ENCODE results near the gene SPATA24. TPM values are rescaled to one million over a fixed set of nuclear protein-coding genes. Genes with fewer than 3 reads are reported as not detected.

SPATA24 gene
- total and polyA plus RNA-seq, 2 of the 13 experiments (the other 11 are each of a cell fraction or from before 2014, with no cell fraction given): 6.0 to 11.1 TPM

- no peak for TF ChIP-seq ZNF572 (CRISPR knock-in tag; IDR thresholded peaks at IDR 0.05)
- TF ChIP-seq JARID2 (CRISPR knock-in tag; IDR thresholded peaks at IDR 0.05; ENCODE audit: insufficient replicate concordance): no peak
- TF ChIP-seq KLF9 (CRISPR knock-in tag; IDR thresholded peaks at IDR 0.05; ENCODE audit: low read depth): no peak
- peak; percentile 62 for TF ChIP-seq ASH2L (IDR thresholded peaks at IDR 0.05; ENCODE audit: insufficient read length, low read depth, low read length)
- peak; percentile 98 for TF ChIP-seq IRF2 (CRISPR knock-in tag; IDR thresholded peaks at IDR 0.05)
- TF ChIP-seq ZNF570 (CRISPR knock-in tag; IDR thresholded peaks at IDR 0.05; ENCODE audit: borderline replicate concordance): no peak
- TF ChIP-seq KMT2B (CRISPR knock-in tag; IDR thresholded peaks at IDR 0.05): peak; percentile 80
- no peak for TF ChIP-seq CAMTA2 (CRISPR knock-in tag; IDR thresholded peaks at IDR 0.05; ENCODE audit: borderline replicate concordance)
- no peak for TF ChIP-seq NR0B2 (CRISPR knock-in tag; IDR thresholded peaks at IDR 0.05)
- no peak for TF ChIP-seq GABPA (IDR thresholded peaks at IDR 0.05; ENCODE audit: low read depth, low read length)
- no peak; the same call in 1 of the 2 replicates for TF ChIP-seq GABPA (CRISPR knock-in tag; IDR thresholded peaks at IDR 0.05; ENCODE audit: low read depth)
- TF ChIP-seq ZNF879 (CRISPR knock-in tag; IDR thresholded peaks at IDR 0.05): no peak
- TF ChIP-seq ZZZ3 (CRISPR knock-in tag; IDR thresholded peaks at IDR 0.05; ENCODE audit: borderline replicate concordance): no peak
- no peak for TF ChIP-seq CREB3 (CRISPR knock-in tag; IDR thresholded peaks at IDR 0.05)
- TF ChIP-seq KDM1A (CRISPR knock-in tag; IDR thresholded peaks at IDR 0.05): no peak
- no peak for TF ChIP-seq ZNF850 (CRISPR knock-in tag; conservative IDR thresholded peaks at IDR 0.05)
- TF ChIP-seq ZSCAN9 (CRISPR knock-in tag; IDR thresholded peaks at IDR 0.05; ENCODE audit: borderline replicate concordance): 0 out of 2 replicates have a peak, but pooled peaks have one; percentile 27
- no peak for TF ChIP-seq MTF2 (CRISPR knock-in tag; IDR thresholded peaks at IDR 0.05; ENCODE audit: borderline replicate concordance)
- no peak for TF ChIP-seq EP300 (IDR thresholded peaks at IDR 0.05; ENCODE audit: low read depth in 2 of 2, low read length in 2 of 2)
- no peak for TF ChIP-seq EP300 (CRISPR knock-in tag; IDR thresholded peaks at IDR 0.05; ENCODE audit: borderline replicate concordance)
- 0 out of 2 replicates have a peak, but pooled peaks have one; percentile 27 for TF ChIP-seq NFYB (CRISPR knock-in tag; IDR thresholded peaks at IDR 0.05)
- no peak for TF ChIP-seq ZNF34 (CRISPR knock-in tag; IDR thresholded peaks at IDR 0.05; ENCODE audit: borderline replicate concordance)
- peak; percentile 62 for TF ChIP-seq IKZF5 (CRISPR knock-in tag; IDR thresholded peaks at IDR 0.05)
- peak; percentile 22; the same call in 1 of the 2 replicates for TF ChIP-seq KAT7 (CRISPR knock-in tag; IDR thresholded peaks at IDR 0.05; ENCODE audit: borderline replicate concordance)
- peak; percentile 62 for TF ChIP-seq YY1 (IDR thresholded peaks at IDR 0.05; ENCODE audit: insufficient read depth, insufficient replicate concordance, low read depth, low read length)
- TF ChIP-seq AGO1 (IDR thresholded peaks at IDR 0.05; ENCODE audit: low read depth, low read length, poor library complexity, severe bottlenecking): no peak
- peak; percentile 42; the same call in 1 of the 2 replicates for TF ChIP-seq ZSCAN31 (CRISPR knock-in tag; IDR thresholded peaks at IDR 0.05; ENCODE audit: low read depth)
- TF ChIP-seq ZBTB42 (CRISPR knock-in tag; IDR thresholded peaks at IDR 0.05): no peak
- peak; percentile 64 for TF ChIP-seq RAD21 (CRISPR knock-in tag; IDR thresholded peaks at IDR 0.05)
- TF ChIP-seq SUZ12 (IDR thresholded peaks at IDR 0.05; ENCODE audit: low read depth, low read length): no peak
Observed at GRCh38 chr5:139385061-139386049, 18.5 kb downstream of the SPATA24 start (continued).

Measured in HepG2 (cell line).